MM.1S (cell line): Measurements from ENCODE around the gene CADM3.

ENCODE experiments used
- EZH2 ChIP-seq: fragments of 300-600 bp; sonication (generic); optimal IDR thresholded peaks from 2 replicates; pipeline ENCODE3; 2017; ENCODE audit warnings: low read depth, mild to moderate bottlenecking, antibody characterized with exemption, low read length, mixed read lengths
- TF ChIP-seq, protein P1 (sequence below): fragments of 300-600 bp; sonication (generic); IDR thresholded peaks from 2 replicates; pipeline ENCODE4 v1.5.1; 2016; ENCODE audit warnings: antibody characterized with exemption, low read length, mixed read lengths

- TF ChIP-seq, protein P1, sequence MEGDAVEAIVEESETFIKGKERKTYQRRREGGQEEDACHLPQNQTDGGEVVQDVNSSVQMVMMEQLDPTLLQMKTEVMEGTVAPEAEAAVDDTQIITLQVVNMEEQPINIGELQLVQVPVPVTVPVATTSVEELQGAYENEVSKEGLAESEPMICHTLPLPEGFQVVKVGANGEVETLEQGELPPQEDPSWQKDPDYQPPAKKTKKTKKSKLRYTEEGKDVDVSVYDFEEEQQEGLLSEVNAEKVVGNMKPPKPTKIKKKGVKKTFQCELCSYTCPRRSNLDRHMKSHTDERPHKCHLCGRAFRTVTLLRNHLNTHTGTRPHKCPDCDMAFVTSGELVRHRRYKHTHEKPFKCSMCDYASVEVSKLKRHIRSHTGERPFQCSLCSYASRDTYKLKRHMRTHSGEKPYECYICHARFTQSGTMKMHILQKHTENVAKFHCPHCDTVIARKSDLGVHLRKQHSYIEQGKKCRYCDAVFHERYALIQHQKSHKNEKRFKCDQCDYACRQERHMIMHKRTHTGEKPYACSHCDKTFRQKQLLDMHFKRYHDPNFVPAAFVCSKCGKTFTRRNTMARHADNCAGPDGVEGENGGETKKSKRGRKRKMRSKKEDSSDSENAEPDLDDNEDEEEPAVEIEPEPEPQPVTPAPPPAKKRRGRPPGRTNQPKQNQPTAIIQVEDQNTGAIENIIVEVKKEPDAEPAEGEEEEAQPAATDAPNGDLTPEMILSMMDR: no peak
- TF ChIP-seq EZH2: no peak
These were observed 47.5 kb downstream of the CADM3 start for GRCh38 chr1:159218649-159219636.
